OCI-LY3 (cell line): ENCODE results near the gene PLP1.

ENCODE experiments used
- EZH2phosphoT487 ChIP-seq: fragments of 200-600 bp; shearing (Covaris generic); IDR thresholded peaks from 2 replicates; pipeline ENCODE4 v1.6.1; 2018; ENCODE audit warnings: antibody characterized with exemption, mixed run types, low read depth
- TF ChIP-seq, protein P1 (sequence below): fragments of 200-600, 300-600 bp; sonication (generic); IDR thresholded peaks from 2 replicates; pipeline ENCODE4 v1.5.1; 2014; ENCODE audit warnings: antibody characterized with exemption, low read length, low read depth

DNA sequence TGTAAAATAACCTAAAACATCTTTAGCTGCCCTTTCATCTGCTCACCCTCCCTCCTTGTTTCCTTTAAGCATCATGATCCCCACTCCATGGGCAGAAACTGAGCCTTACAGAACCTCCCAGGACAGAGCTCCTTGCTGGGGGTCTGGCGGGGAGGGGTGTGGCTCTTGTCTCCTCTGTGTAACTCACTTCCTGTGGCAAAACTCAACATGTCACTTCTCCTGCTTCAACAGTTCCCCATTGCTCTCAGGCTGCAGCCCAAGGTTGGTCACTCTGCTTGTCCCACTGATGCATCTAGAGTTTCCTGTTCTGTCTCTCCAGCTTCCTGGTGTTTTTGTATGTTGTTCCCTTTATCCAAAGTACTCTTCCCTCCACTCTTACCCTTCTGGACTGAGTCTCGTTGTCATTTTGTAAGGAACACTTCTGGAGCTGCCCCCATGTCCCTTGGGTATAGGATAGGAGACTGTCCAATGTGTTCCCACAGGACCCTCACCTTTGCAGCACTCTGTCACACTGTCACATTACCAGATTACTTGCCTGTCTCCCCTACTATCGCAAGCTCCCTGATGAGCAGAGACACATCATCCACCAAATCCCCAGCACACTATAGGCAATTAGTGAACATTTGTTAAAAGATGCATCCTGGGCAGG is 46.4 kb upstream of the PLP1 start:
- TF ChIP-seq, protein P1, sequence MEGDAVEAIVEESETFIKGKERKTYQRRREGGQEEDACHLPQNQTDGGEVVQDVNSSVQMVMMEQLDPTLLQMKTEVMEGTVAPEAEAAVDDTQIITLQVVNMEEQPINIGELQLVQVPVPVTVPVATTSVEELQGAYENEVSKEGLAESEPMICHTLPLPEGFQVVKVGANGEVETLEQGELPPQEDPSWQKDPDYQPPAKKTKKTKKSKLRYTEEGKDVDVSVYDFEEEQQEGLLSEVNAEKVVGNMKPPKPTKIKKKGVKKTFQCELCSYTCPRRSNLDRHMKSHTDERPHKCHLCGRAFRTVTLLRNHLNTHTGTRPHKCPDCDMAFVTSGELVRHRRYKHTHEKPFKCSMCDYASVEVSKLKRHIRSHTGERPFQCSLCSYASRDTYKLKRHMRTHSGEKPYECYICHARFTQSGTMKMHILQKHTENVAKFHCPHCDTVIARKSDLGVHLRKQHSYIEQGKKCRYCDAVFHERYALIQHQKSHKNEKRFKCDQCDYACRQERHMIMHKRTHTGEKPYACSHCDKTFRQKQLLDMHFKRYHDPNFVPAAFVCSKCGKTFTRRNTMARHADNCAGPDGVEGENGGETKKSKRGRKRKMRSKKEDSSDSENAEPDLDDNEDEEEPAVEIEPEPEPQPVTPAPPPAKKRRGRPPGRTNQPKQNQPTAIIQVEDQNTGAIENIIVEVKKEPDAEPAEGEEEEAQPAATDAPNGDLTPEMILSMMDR: no peak
- TF ChIP-seq EZH2phosphoT487: no peak
